Stimulated activated CD4-positive, alpha-beta T cell treated with anti-CD3 and anti-CD28 coated beads, Interleukin-12 subunit alpha, Interleukin-12 subunit beta, amount 100 ng/mL, for 4 hours (primary cell): ENCODE measurements around the gene KRT20.

Experiments used
- DNase-seq: peaks from one replicate; pipeline ENCODE4 v3.0.0-alpha.2; 2020

The KRT20 gene

DNA sequence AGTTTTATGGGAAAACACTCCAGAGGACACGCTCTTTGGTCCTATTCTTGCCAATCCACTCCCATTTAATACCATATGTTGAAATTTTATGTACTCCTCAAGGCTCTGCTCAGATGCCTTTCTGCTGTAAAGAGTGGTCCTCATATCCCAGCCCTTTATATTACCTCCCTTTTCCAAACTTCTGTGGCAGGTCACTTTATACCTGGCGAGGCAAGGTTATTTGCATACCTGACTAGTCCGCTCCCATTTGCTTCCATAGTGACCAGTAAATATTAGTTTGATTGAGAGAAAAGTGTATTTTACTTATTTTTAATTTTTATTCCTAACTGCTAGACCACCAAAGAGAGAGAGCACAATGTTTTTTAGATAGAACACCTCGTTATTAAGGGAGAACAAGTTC is 35.3 kb downstream of the KRT20 start:
- DNase-seq: no peak

DNA sequence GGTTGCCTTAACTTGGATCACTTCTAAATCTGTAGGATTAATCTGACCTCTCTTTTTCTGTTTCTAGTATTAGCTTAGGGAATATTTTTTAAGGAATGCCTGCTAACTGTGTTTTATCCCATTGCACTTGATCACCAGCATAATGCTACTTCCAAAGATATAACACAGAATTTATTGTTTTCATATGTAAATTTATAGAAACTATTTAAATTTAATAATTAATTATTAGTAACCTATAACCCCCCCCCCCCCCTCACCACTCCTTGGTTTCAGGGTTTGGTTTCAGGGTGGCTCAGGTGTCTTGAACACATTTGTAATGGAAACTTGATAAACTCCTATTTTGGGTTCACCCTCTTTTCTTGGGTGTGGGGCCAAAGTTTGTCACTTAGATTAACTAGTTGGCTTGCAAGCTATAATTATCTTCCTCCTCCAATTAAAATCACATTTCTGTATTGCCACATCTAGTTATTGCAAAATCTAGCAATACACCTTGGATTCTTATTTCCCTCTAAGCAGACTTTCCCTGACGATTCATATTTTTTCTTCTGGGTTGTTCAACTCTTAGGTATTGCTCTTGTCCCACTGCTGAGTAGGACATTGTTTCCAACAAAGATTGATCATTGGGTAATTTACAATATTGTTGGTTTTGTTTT is 36.3 kb downstream of the KRT20 start:
- no peak for DNase-seq

DNA sequence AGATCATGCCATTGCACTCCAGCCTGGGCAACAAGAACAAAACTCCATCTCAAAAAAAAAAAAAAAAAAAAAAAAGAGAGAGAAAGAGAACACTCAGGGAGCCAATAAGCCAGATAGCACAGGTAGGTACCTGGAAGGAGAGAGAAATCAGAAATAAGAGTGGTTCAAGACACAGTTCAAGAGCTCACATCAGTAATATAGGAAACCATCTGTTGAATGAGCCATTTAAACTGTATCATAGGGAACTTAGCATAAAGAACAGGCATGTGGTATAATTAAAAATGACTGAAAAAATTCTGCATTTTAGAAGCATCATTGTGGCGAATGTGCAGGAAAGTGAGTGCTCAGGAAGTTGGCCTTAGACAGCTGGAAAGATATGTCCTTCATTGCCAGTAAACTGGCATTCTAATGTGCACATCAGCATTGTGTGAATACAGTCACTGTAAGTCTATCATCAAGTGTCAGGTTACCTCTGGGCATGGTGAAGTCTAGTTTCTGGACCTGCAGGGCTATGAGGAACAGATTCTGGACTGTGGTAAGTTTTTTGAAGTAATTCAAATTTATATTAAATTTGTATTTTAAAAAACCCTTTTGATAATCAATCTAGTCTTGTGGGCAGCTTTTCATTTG is 38.4 kb downstream of the KRT20 start:
- DNase-seq: no peak

GRCh38 chr17:40844671-40845107 is 40.4 kb downstream of the KRT20 start:
- no peak for DNase-seq

GRCh38 chr17:40843242-40843641 is 41.8 kb downstream of the KRT20 start:
- no peak for DNase-seq

DNA sequence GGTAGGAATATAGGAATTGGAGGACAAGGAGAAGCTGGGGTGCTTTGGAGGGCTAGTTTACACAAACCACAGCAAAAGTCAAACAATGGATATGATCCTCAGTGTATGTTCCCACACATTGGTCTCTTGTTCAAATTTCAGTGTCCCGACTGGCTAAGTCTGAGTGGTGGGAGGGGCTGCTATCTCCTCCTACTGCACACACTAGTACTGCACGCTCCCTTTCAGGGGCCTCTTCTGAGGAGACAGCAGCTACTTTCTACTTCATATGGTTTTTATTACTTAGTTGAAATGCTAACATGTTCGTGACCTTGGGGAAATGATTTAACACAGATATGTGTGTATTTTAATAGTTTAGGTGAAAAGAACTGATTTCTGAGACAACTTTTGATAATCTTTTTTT is 43.8 kb downstream of the KRT20 start:
- no peak for DNase-seq

- DNase-seq: no peak
Observed at GRCh38 chr17:40839194-40839593, 45.8 kb downstream of the KRT20 start.

DNA sequence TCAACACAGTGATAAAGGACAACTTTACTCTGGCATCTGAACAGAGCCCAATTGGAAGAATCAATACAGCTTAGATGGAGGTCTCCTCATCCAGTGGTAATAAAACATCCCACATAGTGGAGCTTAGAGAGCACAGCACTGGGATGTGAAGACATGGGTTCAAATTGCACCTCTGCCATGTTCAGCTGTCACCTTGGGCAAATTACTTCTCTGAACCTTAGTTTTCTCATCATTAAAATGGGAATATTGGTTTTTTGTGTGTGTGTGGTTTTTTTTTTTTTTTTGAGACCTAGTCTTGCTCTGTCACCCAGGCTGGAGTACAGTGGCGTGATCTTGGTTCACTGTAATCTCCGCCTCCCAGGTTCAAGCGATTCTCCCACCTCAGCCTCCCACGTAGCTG is 49.0 kb downstream of the KRT20 start:
- DNase-seq: no peak

DNA sequence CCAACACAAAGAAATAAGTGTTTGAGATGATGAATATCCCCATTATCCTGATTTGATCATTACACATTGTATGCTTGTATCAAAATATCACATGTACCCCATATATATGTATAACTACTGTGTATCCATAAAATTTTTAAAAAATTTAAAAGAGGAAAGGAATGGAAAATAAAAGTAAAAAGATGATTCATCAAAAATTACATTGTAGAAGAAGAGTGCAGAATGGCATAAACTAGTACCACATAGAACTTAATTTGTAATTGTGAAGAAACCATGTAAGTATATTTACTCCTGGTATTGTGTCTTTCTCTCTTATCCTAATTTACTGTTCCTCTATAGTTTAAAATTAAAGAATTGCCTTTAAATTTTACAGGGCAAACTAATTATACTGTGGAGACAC is 51.2 kb downstream of the KRT20 start:
- DNase-seq: no peak

DNA sequence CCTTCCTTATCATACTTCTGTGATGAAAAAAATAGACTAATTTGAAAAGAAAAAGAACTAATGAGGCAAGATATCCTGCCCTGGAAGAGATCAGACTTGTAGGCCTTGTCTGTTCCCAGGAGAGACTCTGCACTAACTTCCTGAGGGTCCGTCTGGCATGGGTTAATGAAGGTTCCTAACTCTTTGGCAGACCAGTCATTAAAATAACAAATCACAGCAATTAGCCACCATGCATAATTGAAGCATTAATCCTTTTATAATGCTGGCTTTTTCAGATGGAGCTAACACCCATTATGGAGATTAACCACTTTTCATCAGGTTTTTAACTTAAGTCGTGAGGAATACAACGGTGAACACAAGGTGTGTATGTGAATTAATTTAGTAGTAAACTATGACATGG is 52.2 kb downstream of the KRT20 start:
- no peak for DNase-seq

DNA sequence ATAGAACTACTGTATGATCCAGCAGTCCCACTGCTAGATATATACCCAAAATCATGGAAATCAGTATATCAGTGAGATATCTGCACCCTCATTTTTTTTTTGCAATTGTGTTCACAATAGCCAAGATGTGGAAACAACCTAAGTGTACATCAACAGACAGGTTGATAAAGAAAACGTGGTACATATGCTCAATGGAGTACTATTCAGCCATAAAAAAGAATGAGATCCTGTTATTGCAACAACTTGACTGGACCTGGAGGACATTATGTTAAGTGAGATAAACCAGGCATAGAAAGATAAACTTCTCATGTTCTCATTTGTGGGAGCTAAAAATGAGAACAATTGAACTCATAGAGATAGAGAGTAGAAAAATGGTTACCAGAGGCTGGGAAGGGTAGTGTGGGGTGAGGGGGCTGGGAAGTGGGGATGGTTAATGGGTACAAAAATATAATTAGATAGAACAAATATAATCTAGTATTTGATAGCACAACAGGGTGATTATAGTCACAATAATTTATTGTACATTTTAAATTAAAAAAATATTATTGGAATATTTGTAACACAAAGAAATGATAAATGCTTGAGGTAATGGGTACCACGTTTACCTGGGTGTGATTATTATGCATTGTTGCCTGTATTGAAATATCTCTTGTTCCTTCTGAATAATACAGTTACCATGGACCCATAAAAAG is 54.8 kb downstream of the KRT20 start:
- no peak for DNase-seq

DNA sequence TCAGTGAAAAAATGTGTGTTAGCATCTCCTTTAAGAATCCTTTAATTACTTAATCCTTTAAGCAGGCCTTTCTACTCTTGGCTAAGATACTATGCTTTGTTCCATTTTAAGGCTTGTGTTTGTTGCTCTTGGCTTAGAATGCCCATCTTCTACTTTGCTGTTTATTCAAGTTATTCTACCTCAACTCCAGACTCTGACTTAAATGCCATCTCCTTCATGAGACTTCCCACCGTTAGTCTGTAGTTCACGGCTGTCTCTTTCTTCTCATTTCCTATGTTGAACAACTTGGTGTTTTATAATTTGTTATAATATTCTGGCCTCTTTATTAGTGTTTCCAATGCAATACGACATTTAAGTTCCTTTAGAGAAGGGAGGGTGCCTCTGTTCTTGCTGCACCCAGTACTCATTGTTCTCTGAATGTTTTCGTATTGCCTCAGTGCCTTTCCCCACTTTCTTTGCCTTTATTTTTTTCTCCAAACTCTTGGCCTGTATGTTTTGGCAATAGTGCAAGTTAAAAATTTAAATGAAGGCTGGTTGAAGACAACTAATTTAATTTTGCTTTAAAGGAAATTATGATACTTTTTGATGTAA is 56.5 kb downstream of the KRT20 start:
- no peak for DNase-seq

- DNase-seq: no peak
Observed at GRCh38 chr17:40827746-40828453, 57.1 kb downstream of the KRT20 start.
